Raji (cell line): ENCODE data around the gene ARMH3.

Experiments
- POLR2A ChIP-seq: IDR thresholded peaks from 2 replicates; pipeline ENCODE4 v1.6.1; 2011; ENCODE audit warnings: low read depth, low read length, control low read depth; ENCODE audit not compliant: insufficient read depth

ARMH3 gene

GRCh38 chr10:101938305-101939007 is 117.5 kb downstream of the ARMH3 start:
- no peak for TF ChIP-seq POLR2A

GRCh38 chr10:101935431-101935830 is 120.5 kb downstream of the ARMH3 start:
- TF ChIP-seq POLR2A = no peak

GRCh38 chr10:101934686-101935305 is 121.2 kb downstream of the ARMH3 start:
- TF ChIP-seq POLR2A = no peak

DNA sequence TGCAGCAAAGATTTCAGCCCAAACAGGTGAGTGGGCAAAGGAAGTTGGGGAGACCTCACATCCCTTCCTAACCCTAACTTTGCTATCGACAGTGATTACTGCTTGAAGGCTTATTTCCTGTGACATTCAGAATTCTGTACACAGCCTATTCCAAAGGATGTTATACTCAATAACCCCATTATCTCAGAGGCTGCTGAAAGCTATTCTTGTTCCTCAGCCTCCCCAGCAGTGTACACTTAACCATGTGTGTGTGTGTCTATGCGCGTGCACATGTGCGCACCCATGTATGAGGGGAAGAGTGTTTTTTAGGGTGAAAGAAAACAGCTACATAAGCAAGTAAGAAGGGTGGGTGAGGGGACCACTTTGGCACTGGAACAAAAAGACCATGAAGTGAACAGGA is 122.0 kb downstream of the ARMH3 start:
- TF ChIP-seq POLR2A = no peak

GRCh38 chr10:101932183-101932582 is 123.8 kb downstream of the ARMH3 start:
- no peak for TF ChIP-seq POLR2A

GRCh38 chr10:101925027-101925426 is 130.9 kb downstream of the ARMH3 start:
- TF ChIP-seq POLR2A = no peak

- TF ChIP-seq POLR2A = no peak
These were observed 132.7 kb downstream of the ARMH3 start for GRCh38 chr10:101923256-101923655.

GRCh38 chr10:101922846-101923245 is 133.1 kb downstream of the ARMH3 start:
- no peak for TF ChIP-seq POLR2A

- no peak for TF ChIP-seq POLR2A
These were observed 135.4 kb downstream of the ARMH3 start for GRCh38 chr10:101920546-101920945.

GRCh38 chr10:101919026-101919770 is 136.8 kb downstream of the ARMH3 start:
- no peak for TF ChIP-seq POLR2A

DNA sequence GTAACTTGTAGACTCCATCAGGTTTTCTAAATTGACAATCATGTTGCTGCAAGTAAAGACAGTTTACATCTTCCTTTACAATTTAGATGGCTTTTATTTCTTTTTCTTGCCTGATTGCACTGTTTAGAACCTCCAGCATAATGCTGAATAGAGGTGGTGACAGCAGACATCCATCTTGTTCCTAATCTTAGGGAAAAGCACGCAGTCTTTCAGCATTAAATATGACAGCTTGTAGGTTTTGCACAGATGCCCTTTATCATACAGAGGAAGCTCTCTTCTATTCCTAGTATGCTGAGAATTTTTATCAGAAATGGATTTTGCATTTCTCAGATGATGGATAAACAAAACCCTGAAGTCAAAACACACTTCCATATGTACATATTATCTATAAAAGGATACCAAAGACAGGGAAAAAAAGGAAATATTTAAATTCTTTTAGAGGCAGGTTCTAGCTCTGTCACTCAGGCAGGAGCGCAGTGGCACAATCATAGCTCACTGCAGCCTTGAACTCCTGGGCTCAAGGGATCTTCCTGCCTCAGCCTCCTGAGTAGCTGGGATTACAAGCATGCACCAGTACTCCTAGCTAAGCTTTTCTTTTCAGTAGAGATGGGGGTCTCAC is 143.3 kb downstream of the ARMH3 start:
- TF ChIP-seq POLR2A = no peak

- TF ChIP-seq POLR2A = no peak
These were observed 149.3 kb downstream of the ARMH3 start for GRCh38 chr10:101906586-101907183.

DNA sequence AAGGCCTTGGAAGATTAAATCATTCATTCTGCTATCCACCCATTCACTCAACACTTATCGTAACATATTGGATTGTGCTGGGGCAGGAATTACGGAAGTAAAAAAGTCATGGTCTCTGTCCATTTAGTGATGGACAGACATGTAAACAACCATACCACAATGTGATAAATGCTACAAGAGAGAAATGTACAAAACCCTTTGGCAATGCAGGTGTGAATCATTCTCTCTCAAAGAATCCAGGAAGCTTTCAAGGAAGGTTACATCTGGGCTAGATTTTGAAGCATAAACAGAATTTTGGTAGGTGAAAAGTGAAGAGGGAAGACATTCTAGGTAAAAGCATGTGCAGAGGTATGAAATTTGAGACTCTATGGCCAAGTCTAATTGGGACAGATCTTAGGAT is 150.7 kb downstream of the ARMH3 start:
- no peak for TF ChIP-seq POLR2A

DNA sequence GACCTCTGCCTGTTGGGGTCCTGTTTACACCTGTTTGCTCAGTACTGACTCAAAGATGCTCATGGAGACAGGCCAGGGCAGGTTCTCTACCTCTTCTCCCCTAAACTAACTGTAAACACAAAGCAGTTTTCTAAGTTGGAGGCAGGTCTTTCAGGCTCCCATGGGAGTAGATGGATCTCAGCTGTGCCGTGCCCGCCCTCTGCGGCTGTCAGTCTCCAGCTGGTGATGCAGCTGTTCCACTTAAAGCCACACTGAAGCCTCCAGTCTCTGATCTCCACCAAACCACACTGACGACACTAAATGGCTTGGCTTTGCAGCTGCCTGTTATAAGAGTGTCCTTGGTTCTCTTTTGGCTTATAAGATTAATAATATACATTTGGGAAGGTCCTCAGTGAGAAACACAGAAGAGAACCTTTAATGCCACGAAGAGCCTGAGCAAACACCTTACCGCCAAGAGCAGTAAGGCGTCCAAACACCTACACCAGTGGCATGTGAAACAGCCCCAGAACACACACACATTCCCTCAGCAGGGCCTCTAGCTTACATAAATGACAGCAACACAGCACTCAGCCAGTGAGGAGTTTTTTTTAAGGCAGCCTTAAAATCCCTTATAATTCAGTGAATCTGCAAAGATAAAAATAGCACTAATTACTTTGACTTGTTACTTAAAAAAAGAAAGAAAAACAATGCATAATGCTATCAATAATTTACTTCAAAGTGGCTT is 152.0 kb downstream of the ARMH3 start:
- no peak for TF ChIP-seq POLR2A

DNA sequence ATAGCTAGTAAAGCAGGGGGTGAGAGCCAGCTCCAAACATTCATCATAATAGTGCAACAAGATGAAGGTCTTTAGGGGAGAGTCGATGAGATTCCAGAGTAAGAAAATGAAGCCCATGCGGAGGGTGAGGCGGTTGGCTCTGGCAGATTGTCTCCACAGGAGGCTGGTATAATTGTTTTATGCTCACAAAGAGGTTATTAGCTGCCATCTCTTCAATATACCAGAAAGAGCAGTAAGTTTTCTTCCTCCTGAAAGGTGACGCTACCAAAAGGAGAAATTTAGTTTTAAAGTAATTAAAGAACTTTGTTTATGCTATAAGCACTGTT is 153.2 kb downstream of the ARMH3 start:
- TF ChIP-seq POLR2A = no peak
